Endothelial cell of umbilical vein (primary cell): ENCODE data around the gene CIITA. TPM values are rescaled to one million over a fixed set of nuclear protein-coding genes. Genes with fewer than 3 reads are reported as not detected.

ENCODE experiments used
- BruUV-seq: library from RNA; stranded (reverse); fragments of 400-500 nt; replicated peaks from 2 replicates; lab custom pipeline; 2021; lab: Mats Ljungman, UMichigan
- CTCF ChIA-PET: fragments of 300-600, 350-600 bp; sonication (Branson Sonifier 250); formaldehyde crosslinking; loops from one replicate; lab custom pipeline; 2021; ENCODE audit warnings: antibody characterized with exemption, inconsistent platforms; lab: Charles Lee
- POLR2A ChIA-PET: fragments of 300-600, 350-600 bp; sonication (Branson Sonifier 250); formaldehyde crosslinking; loops from one replicate; lab custom pipeline; 2021; ENCODE audit warnings: antibody characterized with exemption, inconsistent platforms; lab: Charles Lee
- DNase-seq: peaks from one replicate; pipeline ENCODE4 v3.0.0-alpha.2; 2011; ENCODE audit warnings: low read depth, low spot score
- FAIRE-seq: peaks from 2 replicates; lab custom pipeline; 2011; peaks lifted over from hg19 to GRCh38; lab: Jason Lieb, UNC
- H2AFZ ChIP-seq: 2 replicates; pipeline ENCODE4 v1.6.0; 2012; ENCODE audit warnings: low read depth, low read length, control low read depth, inconsistent platforms
- H3K27ac ChIP-seq: 2 replicates; pipeline ENCODE4 v1.5.1; 2011; ENCODE audit warnings: low read depth, mild to moderate bottlenecking, control low read depth, low read length, moderate library complexity; ENCODE audit not compliant: insufficient read depth
- H3K27me3 ChIP-seq, 2 experiments: 2 replicates each; pipeline versions ENCODE4 v1.6.0 to v1.6.1; 2011; ENCODE audit warnings: low read length in 2 of 2, mixed read lengths in 1 of 2; ENCODE audit not compliant: control insufficient read depth in 2 of 2, insufficient read depth in 2 of 2
- H3K36me3 ChIP-seq, 2 experiments: 2 replicates in 1 of 2; 3 replicates in 1 of 2; pipeline ENCODE4 v1.5.1; 2011; ENCODE audit warnings: low read length in 2 of 2, mild to moderate bottlenecking in 1 of 2, moderate library complexity in 1 of 2; ENCODE audit not compliant: control insufficient read depth in 2 of 2, insufficient read depth in 2 of 2; ENCODE audit errors: extremely low read depth in 1 of 2
- H3K4me1 ChIP-seq: 3 replicates; pipeline ENCODE4 v1.5.1; 2011; ENCODE audit warnings: mild to moderate bottlenecking, low read length; ENCODE audit not compliant: control insufficient read depth, insufficient read depth; ENCODE audit errors: extremely low read depth
- H3K4me2 ChIP-seq: 2 replicates; pipeline ENCODE4 v1.6.1; 2011; ENCODE audit warnings: low read length, control low read depth, mixed read lengths; ENCODE audit not compliant: insufficient read depth
- H3K4me3 ChIP-seq, 3 experiments: fragments of 200-600 bp in 1 of 3; sonication (generic), shearing (Covaris generic) in 1 of 3; replicated peaks in 1 of 3; 2 replicates each; pipeline ENCODE4 v1.5.1; 2011 to 2016; ENCODE audit warnings: control low read depth in 3 of 3, low read length in 3 of 3, mild to moderate bottlenecking in 2 of 3, inconsistent platforms in 1 of 3, low read depth in 1 of 3, moderate library complexity in 1 of 3; ENCODE audit not compliant: insufficient read depth in 1 of 3
- H3K79me2 ChIP-seq: 2 replicates; pipeline ENCODE4 v1.6.0; 2012; ENCODE audit warnings: low read length, inconsistent platforms; ENCODE audit not compliant: control insufficient read depth, insufficient read depth
- H3K9ac ChIP-seq: replicated peaks from 2 replicates; pipeline ENCODE3; 2011; ENCODE audit warnings: low read length, control low read depth; ENCODE audit not compliant: insufficient read depth; ENCODE audit errors: extremely low read depth
- H3K9me1 ChIP-seq: replicated peaks from 3 replicates; pipeline ENCODE4 v1.6.0; 2011; ENCODE audit warnings: mild to moderate bottlenecking, low read length; ENCODE audit not compliant: control insufficient read depth, insufficient read depth; ENCODE audit errors: extremely low read depth
- H3K9me3 ChIP-seq: replicated peaks from 2 replicates; pipeline ENCODE4 v1.5.1; 2012; ENCODE audit warnings: low read length, inconsistent platforms; ENCODE audit not compliant: control insufficient read depth, insufficient read depth
- H4K20me1 ChIP-seq: replicated peaks from 2 replicates; pipeline ENCODE3; 2011; ENCODE audit warnings: mild to moderate bottlenecking, low read length; ENCODE audit not compliant: control insufficient read depth, insufficient read depth; ENCODE audit errors: extremely low read depth
- CTCF ChIP-seq, 2 donors: IDR thresholded peaks; 1 replicate in 1 of 2; 2 replicates in 1 of 2; pipeline ENCODE4 v1.5.1; 2011; ENCODE audit warnings: low read length in 2 of 2, mild to moderate bottlenecking in 2 of 2, moderate library complexity in 2 of 2, control low read depth in 1 of 2, inconsistent platforms in 1 of 2, low read depth in 1 of 2; ENCODE audit not compliant: insufficient read depth in 1 of 2; ENCODE audit errors: extremely low read depth in 1 of 2
- EZH2 ChIP-seq: IDR thresholded peaks from 2 replicates; pipeline ENCODE4 v1.6.1; 2012; ENCODE audit warnings: borderline replicate concordance, low read depth, mild to moderate bottlenecking, moderate library complexity, low read length, inconsistent platforms; ENCODE audit not compliant: severe bottlenecking
- FOS ChIP-seq: IDR thresholded peaks from 2 replicates; pipeline ENCODE4 v1.6.1; 2011; ENCODE audit warnings: mild to moderate bottlenecking, low read length, moderate library complexity, borderline replicate concordance; ENCODE audit not compliant: insufficient read depth
- GATA2 ChIP-seq: IDR thresholded peaks from 2 replicates; pipeline ENCODE4 v1.7.0; 2011; ENCODE audit warnings: low read depth, mild to moderate bottlenecking, moderate library complexity, mixed read lengths, low read length; ENCODE audit not compliant: insufficient read length, insufficient read depth
- JUN ChIP-seq: IDR thresholded peaks from 2 replicates; pipeline ENCODE4 v1.6.1; 2011; ENCODE audit warnings: borderline replicate concordance, low read depth; ENCODE audit not compliant: insufficient read length, insufficient read depth
- MAX ChIP-seq: IDR thresholded peaks from 2 replicates; pipeline ENCODE4 v1.6.1; 2011; ENCODE audit not compliant: insufficient read depth, insufficient read length
- MYC ChIP-seq: IDR thresholded peaks from one replicate; pipeline ENCODE4 v1.6.1; 2011; ENCODE audit warnings: mild to moderate bottlenecking, low read depth, low read length
- POLR2A ChIP-seq: IDR thresholded peaks from 2 replicates; pipeline ENCODE4 v1.6.1; 2012; ENCODE audit warnings: low read depth, mild to moderate bottlenecking, control low read depth, low read length
- POLR2AphosphoS5 ChIP-seq: IDR thresholded peaks from 2 replicates; pipeline ENCODE4 v1.6.1; 2012; ENCODE audit warnings: low read depth, mild to moderate bottlenecking, control low read depth, low read length, moderate library complexity; ENCODE audit not compliant: insufficient read depth
- dilution Hi-C: fragments of 300-500 bp; cut with MboI; formaldehyde crosslinking; loops from one replicate; pipeline ENCODE4 v1.15.0; 2019; ENCODE audit warnings: low sequenced_read_pairs; ENCODE audit not compliant: extremely low pct_ligation_motif_present
- intact Hi-C: fragments of 100-400 bp; cut with micrococcal nuclease; formaldehyde crosslinking; loops from one replicate; pipeline ENCODE4 v1.10.0; 2022
- polyA plus RNA-seq, 4 experiments: library from polyadenylated mRNA; depleted of rRNA in 3 of 4; stranded (reverse) in 3 of 4; unstranded in 1 of 4; fragments of >200 nt; gene quantifications; 2 replicates each; pipeline versions ENCODE4 v1.2.1 to v1.2.3, GENCODE V29; 2011 to 2012; ENCODE audit warnings: missing spikeins in 1 of 4
- total RNA-seq: library from RNA; stranded (reverse); gene quantifications from 2 replicates; pipeline ENCODE4 v1.2.3, GENCODE V29; 2021

CIITA gene
- total and polyA plus RNA-seq, 2 donors (not counting 3 experiments of a cell fraction or from before 2014, with no cell fraction given) = not detected

GRCh38 chr16:10865991-10866966, 10.7 kb upstream of the CIITA start:
- intact Hi-C loops = no loop called here
- dilution Hi-C loops = no loop called here
- Histone ChIP-seq H3K27ac (no peak overlapping the region), H3K79me2 (no peaks in the 10 kb centered on the region), H3K9ac (no peak overlapping the region), H3K27me3 (no peaks in the 10 kb centered on the region), H3K9me1 (no peaks in the 10 kb centered on the region), H4K20me1 (no peaks in the 10 kb centered on the region), H3K4me1 (no peaks in the 10 kb centered on the region), H3K36me3 (no peaks in the 10 kb centered on the region), H2AFZ (no peak overlapping the region), H3K4me2 (no peak overlapping the region), H3K9me3 (no peaks in the 10 kb centered on the region), H3K4me3 (no peak overlapping the region)
- POLR2A ChIA-PET = no interaction called here
- FAIRE-seq (no peak), DNase-seq (no peak)
- CTCF ChIA-PET = interaction anchor here (0.7 to 0.8 kb wide), 2 partner anchors 11 to 43 kb away, joined by 3 read pairs; no protein-coding TSS in a partner anchor
- TF ChIP-seq MAX = no peak
- TF ChIP-seq JUN = no peak
- no peak for TF ChIP-seq EZH2
- no peak for TF ChIP-seq POLR2A
- no peak for TF ChIP-seq CTCF (IDR thresholded peaks at IDR 0.05; ENCODE audit: extremely low read depth in 1 of 2, insufficient read depth in 1 of 2, low read depth in 1 of 2, low read length in 2 of 2)
- no peak for TF ChIP-seq POLR2AphosphoS5
- no peak for TF ChIP-seq GATA2
- TF ChIP-seq FOS = no peak
- TF ChIP-seq MYC = no peak
- BruUV-seq = no TSS peak
